Effector CD8-positive, alpha-beta T cell (primary cell): ENCODE data around the gene SDHAF3.

Experiments used
- DNase-seq: peaks from one replicate; lab custom pipeline; 2025; lab: John Stamatoyannopoulos, UW

Gene SDHAF3

GRCh38 chr7:97218767-97219166, 101.3 kb downstream of the SDHAF3 start:
- no peak for DNase-seq

GRCh38 chr7:97219237-97219636, 101.7 kb downstream of the SDHAF3 start:
- no peak for DNase-seq

GRCh38 chr7:97224316-97224715, 106.8 kb downstream of the SDHAF3 start:
- DNase-seq, result no peak

DNA sequence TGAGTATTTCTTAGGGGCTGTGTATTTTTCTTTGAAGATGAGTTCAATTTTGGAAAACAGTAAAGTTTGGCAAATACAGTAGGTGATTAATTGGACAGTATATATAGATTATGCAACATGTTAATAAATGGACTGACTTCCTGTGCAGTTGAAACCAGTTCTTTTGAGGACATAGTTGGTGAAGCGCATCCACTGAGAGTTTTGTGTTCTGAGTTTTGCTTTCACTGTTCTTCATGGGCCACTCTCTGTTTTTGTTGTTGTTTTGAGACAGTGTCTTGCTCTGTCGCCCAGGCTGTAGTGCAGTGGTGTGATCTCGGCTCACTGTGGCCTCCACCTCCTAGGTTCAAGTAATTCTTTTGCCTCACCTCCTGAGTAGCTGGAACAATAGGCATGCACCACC, 109.0 kb downstream of the SDHAF3 start:
- DNase-seq, result no peak
